ENCODE measurements around the gene RMI2. TPM values are rescaled to one million over a fixed set of nuclear protein-coding genes. Genes with fewer than 3 reads are reported as not detected.

The RMI2 gene
- total RNA-seq, 3 donors from 2014 or later = 0.16 to 1.6 (median 0.33) TPM

- no peak overlapping the region for H3K4me3 ChIP-seq
- H3K4me1 ChIP-seq = no peaks in the 10 kb centered on the region
- no peaks in the 10 kb centered on the region for H3K9me3 ChIP-seq
- peak in 1 of 2 donors; percentile 17 for DNase-seq (ENCODE audit: low spot score in 2 of 2)
- H3K27ac ChIP-seq = no peak overlapping the region
- no peaks in the 10 kb centered on the region for H3K36me3 ChIP-seq
- H3K27me3 ChIP-seq = no peaks in the 10 kb centered on the region
- intact Hi-C loops (cut with DNase I; ENCODE audit: low total_unique reads) = no loop called here
- no peak for TF ChIP-seq POLR2A (IDR thresholded peaks at IDR 0.05)
- no peak for TF ChIP-seq CTCF (IDR thresholded peaks at IDR 0.05)
- TF ChIP-seq POLR2AphosphoS5 (IDR thresholded peaks at IDR 0.05) = no peak
These were observed 44.6 kb downstream of the RMI2 start for GRCh38 chr16:11389631-11390565.

DNA sequence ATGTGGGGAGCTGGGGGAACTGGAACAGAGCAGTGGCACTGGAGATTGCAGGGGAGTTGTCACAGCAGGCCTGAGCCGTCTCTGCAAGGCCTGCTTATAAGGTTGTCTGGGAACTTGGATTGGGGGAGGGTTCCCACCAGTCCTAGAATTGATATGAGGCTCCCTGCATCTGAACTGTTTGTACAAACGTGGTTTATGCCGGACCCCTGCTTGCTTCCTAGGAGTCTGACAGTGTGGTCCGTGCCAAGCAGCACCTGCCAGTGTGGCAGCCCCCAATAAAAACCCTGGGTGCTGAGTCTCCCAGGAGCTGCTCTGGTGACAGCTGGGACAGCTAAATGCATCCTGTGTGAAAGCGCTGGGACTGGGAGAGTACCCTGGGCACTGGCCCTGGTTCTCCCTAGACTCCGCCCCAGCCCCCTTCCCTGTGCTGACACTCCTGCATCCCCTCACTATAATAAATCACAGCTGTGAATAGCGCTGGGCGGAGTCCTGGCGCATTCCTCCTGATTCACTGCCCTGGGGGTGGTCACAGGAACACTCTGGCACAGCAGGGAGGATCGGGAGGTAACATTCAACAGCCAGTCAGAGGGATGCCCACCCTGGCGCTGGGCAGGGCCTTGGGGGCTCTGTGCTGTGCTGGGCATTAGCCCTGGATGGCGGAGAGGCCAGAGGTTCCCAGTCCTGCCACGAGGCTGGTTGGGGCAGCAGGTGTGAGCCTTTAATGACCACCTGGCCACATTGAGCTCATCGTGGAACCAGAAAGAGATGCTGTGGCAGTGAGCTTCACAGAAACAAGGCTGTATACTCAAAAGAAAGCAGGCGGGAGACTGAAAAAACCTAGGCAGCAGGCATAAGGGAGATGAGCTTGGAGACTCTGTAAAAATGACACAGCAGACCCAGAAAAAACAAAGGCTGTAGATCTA, 45.6 kb downstream of the RMI2 start:
- no peaks in the 10 kb centered on the region for H3K9me3 ChIP-seq
- no peak overlapping the region for H3K4me3 ChIP-seq
- no peak for TF ChIP-seq CTCF (IDR thresholded peaks at IDR 0.05)
- no peak for TF ChIP-seq POLR2AphosphoS5 (IDR thresholded peaks at IDR 0.05)
- no peak for TF ChIP-seq POLR2A (IDR thresholded peaks at IDR 0.05)
- H3K4me1 ChIP-seq = no peaks in the 10 kb centered on the region
- no peak overlapping the region for H3K27ac ChIP-seq
- no peaks in the 10 kb centered on the region for H3K27me3 ChIP-seq
- no peaks in the 10 kb centered on the region for H3K36me3 ChIP-seq
- intact Hi-C loops (cut with DNase I; ENCODE audit: low total_unique reads) = no loop called here
- no peak for DNase-seq (ENCODE audit: low spot score in 2 of 2)

DNA sequence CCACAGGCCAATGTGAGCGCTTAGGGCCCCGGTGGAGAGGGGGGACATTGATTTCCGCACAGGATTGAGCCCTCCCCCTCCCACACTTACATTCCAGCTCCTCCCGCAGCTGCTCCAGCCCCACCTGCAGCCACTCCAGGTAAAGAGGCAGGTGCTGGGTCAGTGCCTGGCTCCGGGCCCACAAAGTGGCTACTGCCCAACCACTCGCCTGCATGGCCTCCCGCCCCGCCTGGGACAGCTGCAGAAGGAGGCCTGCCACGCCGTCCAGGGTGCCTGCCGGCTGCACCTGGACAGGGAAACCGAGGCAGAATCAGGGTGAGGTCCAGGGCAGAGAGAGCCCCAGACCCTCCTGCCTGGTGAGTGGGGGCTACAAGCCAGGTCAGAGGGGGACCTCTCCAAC, 46.3 kb downstream of the RMI2 start:
- no peak for DNase-seq (ENCODE audit: low spot score in 2 of 2)
- TF ChIP-seq CTCF (IDR thresholded peaks at IDR 0.05) (no peak), POLR2A (IDR thresholded peaks at IDR 0.05) (no peak), POLR2AphosphoS5 (IDR thresholded peaks at IDR 0.05) (no peak)

DNA sequence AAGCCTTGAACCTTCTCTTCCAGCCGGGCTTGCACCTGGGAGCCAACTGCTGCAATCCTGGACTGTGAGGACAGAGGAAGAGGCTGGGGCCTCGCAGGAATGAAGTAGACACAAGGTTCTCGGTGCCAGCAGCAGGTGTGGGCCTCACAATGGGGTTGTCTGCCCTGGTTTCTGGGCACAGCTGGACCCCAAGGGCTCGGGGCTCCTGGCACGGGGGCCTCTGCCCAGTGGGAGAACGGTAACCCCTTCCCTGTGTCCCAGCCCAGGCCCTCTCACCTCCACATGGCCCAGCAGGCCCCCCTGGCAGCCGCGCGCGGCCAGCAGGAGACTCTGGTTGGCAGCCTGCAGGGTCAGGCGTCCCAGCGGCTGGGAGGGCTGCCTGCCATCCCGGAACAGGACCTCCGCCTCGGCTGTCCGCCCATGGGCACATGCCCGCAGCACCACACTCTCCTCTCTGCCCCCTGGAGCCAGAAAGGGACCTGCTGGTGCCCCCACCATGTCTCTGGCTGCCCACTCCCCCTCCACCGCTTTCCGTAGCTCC, 46.9 kb downstream of the RMI2 start:
- intact Hi-C loops (cut with DNase I; ENCODE audit: low total_unique reads) = no loop called here
- H3K27ac ChIP-seq = no peak overlapping the region
- TF ChIP-seq CTCF (IDR thresholded peaks at IDR 0.05) (no peak), POLR2AphosphoS5 (IDR thresholded peaks at IDR 0.05) (no peak), POLR2A (IDR thresholded peaks at IDR 0.05) (no peak)
- no peak overlapping the region for H3K4me3 ChIP-seq
- H3K36me3 ChIP-seq = no peaks in the 10 kb centered on the region
- no peak for DNase-seq (ENCODE audit: low spot score in 2 of 2)
- H3K4me1 ChIP-seq = no peaks in the 10 kb centered on the region
- no peaks in the 10 kb centered on the region for H3K9me3 ChIP-seq
- no peaks in the 10 kb centered on the region for H3K27me3 ChIP-seq

More for the DNA sequence above, 46.3 kb downstream of the RMI2 start:
- Histone ChIP-seq H3K27me3 (no peaks in the 10 kb centered on the region), H3K4me3 (no peak overlapping the region), H3K27ac (no peak overlapping the region), H3K4me1 (no peaks in the 10 kb centered on the region), H3K36me3 (no peaks in the 10 kb centered on the region), H3K9me3 (no peaks in the 10 kb centered on the region)
- intact Hi-C loops (cut with DNase I; ENCODE audit: low total_unique reads) = no loop called here

All from breast epithelium (tissue), 4 donors.